Trophoblast cell (in vitro differentiated cells and primary cell): ENCODE measurements around the gene GJB4.

ENCODE experiments used
- DNase-seq, 2 donors: peaks; one replicate each; pipeline ENCODE4 v3.0.0-alpha.2; 2016
- H2AFZ ChIP-seq: 2 replicates; pipeline ENCODE4 v1.6.1; 2013; ENCODE audit warnings: low read length, moderate library complexity, mild to moderate bottlenecking; ENCODE audit not compliant: insufficient read depth, poor library complexity
- H2AK5ac ChIP-seq: 2 replicates; pipeline ENCODE4 v1.6.1; 2013; ENCODE audit warnings: mild to moderate bottlenecking, low read length
- H2BK120ac ChIP-seq: 2 replicates; pipeline ENCODE4 v1.6.1; 2013; ENCODE audit warnings: low read length, mild to moderate bottlenecking, moderate library complexity; ENCODE audit not compliant: insufficient read depth, poor library complexity
- H2BK12ac ChIP-seq: 2 replicates; pipeline ENCODE4 v1.6.1; 2013; ENCODE audit warnings: mild to moderate bottlenecking, low read length, moderate library complexity
- H2BK5ac ChIP-seq: 2 replicates; pipeline ENCODE4 v1.6.1; 2013; ENCODE audit warnings: low read length, low read depth, moderate library complexity, mild to moderate bottlenecking; ENCODE audit not compliant: poor library complexity
- H3K14ac ChIP-seq: 2 replicates; pipeline ENCODE4 v1.6.1; 2013; ENCODE audit warnings: mild to moderate bottlenecking, low read length
- H3K18ac ChIP-seq: 2 replicates; pipeline ENCODE4 v1.6.1; 2013; ENCODE audit warnings: mild to moderate bottlenecking, low read length
- H3K23ac ChIP-seq: 2 replicates; pipeline ENCODE4 v1.6.1; 2013; ENCODE audit warnings: low read length
- H3K27ac ChIP-seq: 2 replicates; pipeline ENCODE4 v1.5.1; 2013; ENCODE audit warnings: low read depth, mild to moderate bottlenecking, inconsistent platforms, low read length, moderate library complexity
- H3K27me3 ChIP-seq: 2 replicates; pipeline ENCODE4 v1.6.1; 2013; ENCODE audit warnings: inconsistent platforms, mild to moderate bottlenecking, low read length, moderate library complexity; ENCODE audit not compliant: insufficient read depth
- H3K36me3 ChIP-seq, 2 experiments: 1 replicate in 1 of 2; 2 replicates in 1 of 2; pipeline ENCODE4 v1.6.1; 2013; ENCODE audit warnings: low read length in 2 of 2, mild to moderate bottlenecking in 2 of 2, moderate library complexity in 1 of 2; ENCODE audit not compliant: insufficient read depth in 2 of 2, control insufficient read depth in 1 of 2
- H3K4ac ChIP-seq: 2 replicates; pipeline ENCODE4 v1.6.1; 2013; ENCODE audit warnings: low read depth, mild to moderate bottlenecking, low read length, moderate library complexity
- H3K4me1 ChIP-seq, 2 experiments: 1 replicate in 1 of 2; 2 replicates in 1 of 2; pipeline ENCODE4 v1.6.1; 2013; ENCODE audit warnings: low read length in 2 of 2, mild to moderate bottlenecking in 2 of 2, moderate library complexity in 1 of 2; ENCODE audit not compliant: insufficient read depth in 2 of 2, control insufficient read depth in 1 of 2
- H3K4me2 ChIP-seq: 2 replicates; pipeline ENCODE4 v1.6.1; 2013; ENCODE audit warnings: inconsistent platforms, mild to moderate bottlenecking, low read length, moderate library complexity
- H3K4me3 ChIP-seq: 2 replicates; pipeline ENCODE4 v1.5.1; 2013; ENCODE audit warnings: mild to moderate bottlenecking, low read depth, low read length, inconsistent platforms
- H3K79me1 ChIP-seq: one replicate; pipeline ENCODE4 v1.6.1; 2013; ENCODE audit warnings: low read length
- H3K79me2 ChIP-seq: 2 replicates; pipeline ENCODE4 v1.6.1; 2013; ENCODE audit warnings: low read length, mild to moderate bottlenecking; ENCODE audit not compliant: control insufficient read depth, insufficient read depth, poor library complexity
- H3K9ac ChIP-seq: 2 replicates; pipeline ENCODE4 v1.6.1; 2013; ENCODE audit warnings: mild to moderate bottlenecking, low read length
- H3K9me3 ChIP-seq: 2 replicates; pipeline ENCODE4 v1.6.1; 2013; ENCODE audit warnings: low read depth, mild to moderate bottlenecking, control low read depth, inconsistent platforms, low read length; ENCODE audit not compliant: insufficient read depth
- H4K12ac ChIP-seq: 2 replicates; pipeline ENCODE4 v1.6.1; 2013; ENCODE audit warnings: low read depth, mild to moderate bottlenecking, low read length, moderate library complexity
- H4K8ac ChIP-seq: 2 replicates; pipeline ENCODE4 v1.6.1; 2013; ENCODE audit warnings: low read depth, mild to moderate bottlenecking, low read length, moderate library complexity
- H4K91ac ChIP-seq: one replicate; pipeline ENCODE4 v1.6.1; 2013; ENCODE audit warnings: low read depth, mild to moderate bottlenecking, low read length, moderate library complexity
- WGBS: extraction: QIAGEN DNeasy Blood & Tissue Kit; methylation state at CpG from one replicate; pipeline ENCODE4 v1.1.7; 2013; ENCODE audit warnings: missing lambda C conversion rate; ENCODE audit not compliant: insufficient read length, insufficient coverage; ENCODE audit errors: extremely low coverage; 5-methylcytosine and 5-hydroxymethylcytosine counted together

Gene GJB4

GRCh38 chr1:34762474-34763141 lies 3.1 kb downstream of the GJB4 start:
- H3K79me1 ChIP-seq: peaks cover 2% of the 10 kb centered on the region
- H3K27me3 ChIP-seq: no peaks in the 10 kb centered on the region
- no peak overlapping the region for H3K4me3 ChIP-seq
- H3K23ac ChIP-seq: no peak overlapping the region
- peaks cover 13 to 14% of the 10 kb centered on the region in 2 experiments for H3K4me1 ChIP-seq
- peaks cover 7% of the 10 kb centered on the region for H3K9me3 ChIP-seq
- no peak overlapping the region for H3K4me2 ChIP-seq
- no peak overlapping the region for H4K91ac ChIP-seq
- WGBS: no CpG with 5 or more reads among the region's 7 CpGs
- H2BK5ac ChIP-seq: no peak overlapping the region
- no peaks in the 10 kb centered on the region for H3K36me3 ChIP-seq
- no peaks in the 10 kb centered on the region for H3K79me2 ChIP-seq
- H2BK12ac ChIP-seq: no peak overlapping the region
- DNase-seq: peak in 1 of 2 donors; percentile 12
- no peak overlapping the region for H3K27ac ChIP-seq
- H2AFZ ChIP-seq: no peak overlapping the region
- H3K4ac ChIP-seq: no peak overlapping the region
- H4K8ac ChIP-seq: no peak overlapping the region
- H2BK120ac ChIP-seq: no peak overlapping the region
- H4K12ac ChIP-seq: no peak overlapping the region
- H2AK5ac ChIP-seq: no peak overlapping the region
- no peak overlapping the region for H3K14ac ChIP-seq
- no peak overlapping the region for H3K18ac ChIP-seq
- no peak overlapping the region for H3K9ac ChIP-seq

- no peak overlapping the region for H3K9ac ChIP-seq
- no peak overlapping the region for H2AK5ac ChIP-seq
- no peak overlapping the region for H3K23ac ChIP-seq
- H3K9me3 ChIP-seq: peaks cover 7% of the 10 kb centered on the region
- no peak overlapping the region for H4K8ac ChIP-seq
- peaks cover 2% of the 10 kb centered on the region for H3K79me1 ChIP-seq
- no peaks in the 10 kb centered on the region for H3K27me3 ChIP-seq
- no peak overlapping the region for H2BK5ac ChIP-seq
- no peak overlapping the region for H2BK120ac ChIP-seq
- H4K12ac ChIP-seq: no peak overlapping the region
- H3K18ac ChIP-seq: no peak overlapping the region
- no peak overlapping the region for H3K14ac ChIP-seq
- no CpG with 5 or more reads among the region's 8 CpGs for whole genome bisulfite sequencing
- no peak overlapping the region for H2AFZ ChIP-seq
- no peak overlapping the region for H3K4me3 ChIP-seq
- H3K27ac ChIP-seq: peak overlapping the region; percentile 2
- no peak overlapping the region for H3K4ac ChIP-seq
- no peaks in the 10 kb centered on the region for H3K79me2 ChIP-seq
- peaks cover 13 to 14% of the 10 kb centered on the region in 2 experiments for H3K4me1 ChIP-seq
- peak overlapping the region; percentile 42 for H3K4me2 ChIP-seq
- no peak overlapping the region for H2BK12ac ChIP-seq
- no peak overlapping the region for H4K91ac ChIP-seq
- peak; percentile 79 to 83 for DNase-seq
- H3K36me3 ChIP-seq: no peaks in the 10 kb centered on the region
These were observed 3.7 kb downstream of the GJB4 start for GRCh38 chr1:34763142-34763781.

GRCh38 chr1:34768856-34769255 lies 9.3 kb downstream of the GJB4 start:
- no peak for DNase-seq
- Histone ChIP-seq H4K12ac (no peak overlapping the region), H3K27ac (no peak overlapping the region), H3K36me3 (no peaks in the 10 kb centered on the region), H2AFZ (no peak overlapping the region), H3K14ac (no peak overlapping the region), H3K27me3 (no peaks in the 10 kb centered on the region), H2BK120ac (no peak overlapping the region), H3K9me3 (no peaks in the 10 kb centered on the region), H3K9ac (no peak overlapping the region), H3K23ac (no peak overlapping the region), H2AK5ac (no peak overlapping the region), H3K4me3 (no peak overlapping the region), H3K4me1 (peaks cover 2 to 3% of the 10 kb centered on the region in 2 experiments), H3K4ac (no peak overlapping the region), H2BK12ac (no peak overlapping the region), H3K4me2 (no peak overlapping the region), H4K8ac (no peak overlapping the region), H3K18ac (no peak overlapping the region), H3K79me1 (no peaks in the 10 kb centered on the region), H3K79me2 (no peaks in the 10 kb centered on the region), H4K91ac (no peak overlapping the region), H2BK5ac (no peak overlapping the region)
- WGBS: no CpG with 5 or more reads among the region's 3 CpGs

GRCh38 chr1:34770891-34771504 lies 11.5 kb downstream of the GJB4 start:
- DNase-seq: no peak
- Histone ChIP-seq H4K8ac (no peak overlapping the region), H3K9me3 (no peaks in the 10 kb centered on the region), H2AK5ac (no peak overlapping the region), H2BK120ac (no peak overlapping the region), H2BK5ac (no peak overlapping the region), H3K4me3 (no peak overlapping the region), H3K79me2 (no peaks in the 10 kb centered on the region), H3K27me3 (no peaks in the 10 kb centered on the region), H4K91ac (no peak overlapping the region), H3K36me3 (no peaks in the 10 kb centered on the region), H3K4me1 (no peaks in the 10 kb centered on the region), H2BK12ac (no peak overlapping the region), H3K18ac (no peak overlapping the region), H3K4me2 (no peak overlapping the region), H3K23ac (no peak overlapping the region), H3K27ac (no peak overlapping the region), H3K14ac (no peak overlapping the region), H4K12ac (no peak overlapping the region), H2AFZ (no peak overlapping the region), H3K4ac (no peak overlapping the region), H3K79me1 (no peaks in the 10 kb centered on the region), H3K9ac (no peak overlapping the region)
- no CpG with 5 or more reads among the region's 5 CpGs for WGBS
